Smooth muscle cell (in vitro differentiated cells): ENCODE results near the gene NEXMIF. TPM values are rescaled to one million over a fixed set of nuclear protein-coding genes. Genes with fewer than 3 reads are reported as not detected.
"Not testable (repeated sequence)": the region's sequence is repeated elsewhere in the genome, so short reads cannot be mapped to it uniquely, and the experiment has no call there.

Experiments
- DNase-seq: peaks from one replicate; lab custom pipeline; 2025; ENCODE audit not compliant: unreplicated experiment; lab: John Stamatoyannopoulos, UW
- H2AFZ ChIP-seq: fragments of 200-600 bp; sonication (generic); 2 replicates; pipeline ENCODE4 v1.6.0; 2016; ENCODE audit warnings: antibody characterized with exemption, low read depth, mild to moderate bottlenecking
- H3F3A ChIP-seq: fragments of 200-600 bp; sonication (generic); 2 replicates; pipeline ENCODE4 v1.6.0; 2017; ENCODE audit warnings: antibody characterized with exemption, low read depth
- H3K27ac ChIP-seq: fragments of 200-600 bp; sonication (generic); 2 replicates; pipeline ENCODE4 v1.5.1; 2016; ENCODE audit warnings: low read depth, mild to moderate bottlenecking
- H3K27me3 ChIP-seq: fragments of 200-600 bp; sonication (generic); 2 replicates; pipeline ENCODE4 v1.6.1; 2016; ENCODE audit warnings: low read depth, mild to moderate bottlenecking
- H3K36me3 ChIP-seq: fragments of 200-600 bp; sonication (generic); 2 replicates; pipeline ENCODE4 v1.5.1; 2016; ENCODE audit warnings: low read depth
- H3K4me1 ChIP-seq: fragments of 200-600 bp; sonication (generic); 2 replicates; pipeline ENCODE4 v1.5.1; 2016; ENCODE audit warnings: low read depth
- H3K4me2 ChIP-seq: fragments of 200-600 bp; sonication (generic); 2 replicates; pipeline ENCODE4 v1.6.0; 2016; ENCODE audit warnings: mild to moderate bottlenecking
- H3K4me3 ChIP-seq: fragments of 200-600 bp; sonication (generic); 2 replicates; pipeline ENCODE4 v1.5.1; 2016; ENCODE audit warnings: mild to moderate bottlenecking
- H3K79me2 ChIP-seq: fragments of 200-600 bp; sonication (generic); 2 replicates; pipeline ENCODE4 v1.6.0; 2016; ENCODE audit warnings: low read depth, mild to moderate bottlenecking
- H3K9ac ChIP-seq: fragments of 200-600 bp; sonication (generic); 2 replicates; pipeline ENCODE4 v1.6.0; 2016; ENCODE audit warnings: low read depth
- H3K9me3 ChIP-seq: fragments of 200-600 bp; sonication (generic); replicated peaks from 2 replicates; pipeline ENCODE4 v1.5.1; 2016; ENCODE audit warnings: low read depth
- H4K20me1 ChIP-seq: fragments of 200-600 bp; sonication (generic); 2 replicates; pipeline ENCODE4 v1.6.0; 2016; ENCODE audit warnings: low read depth
- CTCF ChIP-seq: fragments of 200-600 bp; sonication (generic); IDR thresholded peaks from 2 replicates; pipeline ENCODE4 v1.5.1; 2017; ENCODE audit warnings: borderline replicate concordance, mild to moderate bottlenecking, antibody characterized with exemption; ENCODE audit not compliant: insufficient read depth, poor library complexity, severe bottlenecking
- WGBS: methylation state at CpG from one replicate; pipeline ENCODE4 v1.1.7; 2016; ENCODE audit warnings: low lambda C conversion rate; 5-methylcytosine and 5-hydroxymethylcytosine counted together
- polyA plus RNA-seq: library from polyadenylated mRNA; unstranded; fragments of >200 nt; fragmentation: Nextera tagmentation; extraction: Ambion mirVana; gene quantifications from 2 replicates; pipeline ENCODE4 v1.2.1, GENCODE V29; 2016
- small RNA-seq: library from RNA; depleted of rRNA; stranded (forward); fragments of <200 nt; gene quantifications from one replicate; pipeline ENCODE3, GENCODE V24; 2014
- total RNA-seq: library from RNA; depleted of rRNA; stranded (reverse); fragments of >200 nt; gene quantifications from 2 replicates; pipeline ENCODE4 v1.2.3, GENCODE V29; 2014

The NEXMIF gene
- total and polyA plus RNA-seq, 2 experiments from 2014 or later = 0.27 TPM; not detected in 1

GRCh38 chrX:74736450-74736849, 188.8 kb downstream of the NEXMIF start:
- no peak for TF ChIP-seq CTCF
- Histone ChIP-seq H3K9me3 (peaks cover 4% of the 10 kb centered on the region), H3K27me3 (no peaks in the 10 kb centered on the region), H3K4me2 (no peak overlapping the region), H3K79me2 (no peaks in the 10 kb centered on the region), H3K4me1 (no peaks in the 10 kb centered on the region), H3F3A (no peaks in the 10 kb centered on the region), H3K4me3 (no peak overlapping the region), H4K20me1 (no peaks in the 10 kb centered on the region), H3K36me3 (no peaks in the 10 kb centered on the region), H3K27ac (no peak overlapping the region), H2AFZ (no peak overlapping the region), H3K9ac (no peak overlapping the region)
- WGBS = 81% methylated on average over 3 of the region's 3 CpGs
- no peak for DNase-seq

- no peaks in the 10 kb centered on the region for H3F3A ChIP-seq
- no peaks in the 10 kb centered on the region for H3K36me3 ChIP-seq
- no peak overlapping the region for H3K27ac ChIP-seq
- H3K79me2 ChIP-seq = no peaks in the 10 kb centered on the region
- TF ChIP-seq CTCF = no peak
- no peak overlapping the region for H2AFZ ChIP-seq
- H4K20me1 ChIP-seq = no peaks in the 10 kb centered on the region
- no peak for DNase-seq
- H3K9me3 ChIP-seq = no peaks in the 10 kb centered on the region
- H3K9ac ChIP-seq = no peak overlapping the region
- H3K4me2 ChIP-seq = no peak overlapping the region
- 91% methylated on average over 2 of the region's 2 CpGs for WGBS
- no peaks in the 10 kb centered on the region for H3K4me1 ChIP-seq
- no peak overlapping the region for H3K4me3 ChIP-seq
- no peaks in the 10 kb centered on the region for H3K27me3 ChIP-seq
Measured at GRCh38 chrX:74705269-74705668, 220.0 kb downstream of the NEXMIF start.

GRCh38 chrX:74701343-74701742, 223.9 kb downstream of the NEXMIF start:
- not testable (repeated sequence) for H3K79me2 ChIP-seq, H4K20me1 ChIP-seq, H3K9me3 ChIP-seq, H3K4me3 ChIP-seq, H3K4me2 ChIP-seq, H3K9ac ChIP-seq, DNase-seq, H3K27me3 ChIP-seq, H2AFZ ChIP-seq, H3F3A ChIP-seq, H3K27ac ChIP-seq, H3K4me1 ChIP-seq, H3K36me3 ChIP-seq
- 76% methylated on average over 2 of the region's 2 CpGs for WGBS

GRCh38 chrX:74684466-74684865, 240.8 kb downstream of the NEXMIF start:
- no peaks in the 10 kb centered on the region for H3K4me1 ChIP-seq
- H2AFZ ChIP-seq = no peak overlapping the region
- no peaks in the 10 kb centered on the region for H3K79me2 ChIP-seq
- H3K4me3 ChIP-seq = no peak overlapping the region
- DNase-seq = no peak
- no peak overlapping the region for H3K4me2 ChIP-seq
- H3K27ac ChIP-seq = no peak overlapping the region
- H3F3A ChIP-seq = no peaks in the 10 kb centered on the region
- H4K20me1 ChIP-seq = no peaks in the 10 kb centered on the region
- H3K9me3 ChIP-seq = peaks cover 6% of the 10 kb centered on the region
- no peaks in the 10 kb centered on the region for H3K27me3 ChIP-seq
- WGBS = 58% methylated on average over 2 of the region's 2 CpGs
- no peak overlapping the region for H3K9ac ChIP-seq
- H3K36me3 ChIP-seq = no peaks in the 10 kb centered on the region
- TF ChIP-seq CTCF = no peak

Small RNAs within 50 kb of the gene (small RNA-seq; reads per million reads assigned to genes)
- gene AL139395.1 = not detected

Other genes starting within 250 kb of the NEXMIF start
- gene ABCB7, start 230.8 kb upstream of the NEXMIF start, total RNA-seq = 20.6 and 30.7 TPM in 2 replicates
- gene ABCB7, start 230.8 kb upstream of the NEXMIF start, polyA plus RNA-seq = 8.6 and 9.7 TPM in 2 replicates